Activated CD4-positive, alpha-beta T cell treated with anti-CD3 and anti-CD28 coated beads, Interleukin-2, amount 10 ng/mL, durations not matched to agents 24 days and 14 days (primary cell): ENCODE results near the gene ATF5. TPM values are rescaled to one million over a fixed set of nuclear protein-coding genes. Genes with fewer than 3 reads are reported as not detected.

ENCODE experiments used
- DNase-seq: peaks from one replicate; pipeline ENCODE4 v3.0.0; 2022
- H3K27ac Mint-ChIP-seq: one replicate; pipeline ENCODE4 v1.8.0; 2022; ENCODE audit warnings: mild to moderate bottlenecking, mixed read lengths
- H3K27me3 Mint-ChIP-seq: one replicate; pipeline ENCODE4 v1.8.0; 2022; ENCODE audit warnings: mixed read lengths
- H3K36me3 Mint-ChIP-seq: one replicate; pipeline ENCODE4 v1.8.0; 2022; ENCODE audit warnings: low read depth, mild to moderate bottlenecking, mixed read lengths
- H3K4me1 Mint-ChIP-seq: one replicate; pipeline ENCODE4 v1.8.0; 2021; ENCODE audit warnings: mixed read lengths
- H3K4me3 Mint-ChIP-seq: one replicate; pipeline ENCODE4 v1.8.0; 2022; ENCODE audit warnings: mild to moderate bottlenecking, moderate library complexity, mixed read lengths
- H3K9me3 Mint-ChIP-seq: one replicate; pipeline ENCODE4 v1.8.0; 2021; ENCODE audit warnings: mixed read lengths
- intact Hi-C: fragments of 100-400 bp; cut with micrococcal nuclease; formaldehyde crosslinking; loops from one replicate; pipeline ENCODE4 v1.15.1; 2023
- total RNA-seq: library from RNA; stranded (reverse); gene quantifications from 2 replicates; pipeline ENCODE4 v1.2.3, GENCODE V29; 2022

Gene ATF5
- total RNA-seq: 44.3 and 45.5 TPM in 2 replicates

GRCh38 chr19:49929121-49929610 is at the start of gene ATF5, which contains the start of gene NUP62:
TSS of gene ATF5 (plus strand) at chr19:49929205. CDS start at chr19:49930851, 1,646 bp downstream.
TSS of gene NUP62 (minus strand) at chr19:49929504. CDS start at chr19:49909807, 19,697 bp downstream.
- Mint-ChIP-seq H3K4me1 (peaks cover 56% of the 10 kb centered on the region), H3K36me3 (peaks cover 73% of the 10 kb centered on the region), H3K9me3 (peaks cover 4% of the 10 kb centered on the region), H3K27ac (peak within 1 kb of the TSS; percentile 100), H3K4me3 (peak within 1 kb of the TSS; percentile 97), H3K27me3 (peaks cover 3% of the 10 kb centered on the region)
- peak; percentile 98 for DNase-seq
- intact Hi-C loops: loop anchor here (1.0 to 5.0 kb wide), 5 partner anchors 18 to 337 kb away; partner anchors contain the start of genes AKT1S1, PRMT1, PRR12 and TBC1D17

- Mint-ChIP-seq H3K36me3 (peaks cover 39% of the 10 kb centered on the region), H3K9me3 (no peaks in the 10 kb centered on the region), H3K27me3 (no peaks in the 10 kb centered on the region), H3K4me3 (no peak overlapping the region), H3K27ac (no peak overlapping the region), H3K4me1 (peaks cover 21% of the 10 kb centered on the region)
- peak; percentile 74 for DNase-seq
- intact Hi-C loops: loop anchor here (5.0 to 10.0 kb wide), 2 partner anchors 105 to 1242 kb away; partner anchors contain the start of gene DBP
These were observed 49.6 kb upstream of the ATF5 start for GRCh38 chr19:49879243-49879963.

GRCh38 chr19:49880162-49880869 is 48.7 kb upstream of the ATF5 start:
- Mint-ChIP-seq H3K36me3 (peaks cover 47% of the 10 kb centered on the region), H3K9me3 (no peaks in the 10 kb centered on the region), H3K4me3 (no peak overlapping the region), H3K4me1 (peaks cover 18% of the 10 kb centered on the region), H3K27ac (no peak overlapping the region), H3K27me3 (no peaks in the 10 kb centered on the region)
- intact Hi-C loops: no loop called here
- DNase-seq: no peak

GRCh38 chr19:49881186-49881585 is 47.8 kb upstream of the ATF5 start:
- Mint-ChIP-seq H3K4me1 (peaks cover 12% of the 10 kb centered on the region), H3K27me3 (no peaks in the 10 kb centered on the region), H3K4me3 (no peak overlapping the region), H3K27ac (no peak overlapping the region), H3K9me3 (no peaks in the 10 kb centered on the region), H3K36me3 (peaks cover 50% of the 10 kb centered on the region)
- intact Hi-C loops: no loop called here
- DNase-seq: no peak

GRCh38 chr19:49881672-49882394 is 47.2 kb upstream of the ATF5 start:
- Mint-ChIP-seq H3K9me3 (no peaks in the 10 kb centered on the region), H3K36me3 (peaks cover 54% of the 10 kb centered on the region), H3K4me1 (peaks cover 12% of the 10 kb centered on the region), H3K27ac (no peak overlapping the region), H3K27me3 (no peaks in the 10 kb centered on the region), H3K4me3 (no peak overlapping the region)
- intact Hi-C loops: no loop called here
- DNase-seq: no peak

GRCh38 chr19:49882643-49883042 is 46.4 kb upstream of the ATF5 start:
- intact Hi-C loops: no loop called here
- peaks cover 54% of the 10 kb centered on the region for H3K36me3 Mint-ChIP-seq
- H3K9me3 Mint-ChIP-seq: no peaks in the 10 kb centered on the region
- H3K4me1 Mint-ChIP-seq: peaks cover 12% of the 10 kb centered on the region
- no peak overlapping the region for H3K4me3 Mint-ChIP-seq
- no peaks in the 10 kb centered on the region for H3K27me3 Mint-ChIP-seq
- DNase-seq: no peak
- H3K27ac Mint-ChIP-seq: no peak overlapping the region

- Mint-ChIP-seq H3K27me3 (no peaks in the 10 kb centered on the region), H3K27ac (peak overlapping the region; percentile 56)
These were observed 45.9 kb upstream of the ATF5 start for GRCh38 chr19:49883094-49883493.

GRCh38 chr19:49884109-49884508 is 44.9 kb upstream of the ATF5 start:
- no peak overlapping the region for H3K27ac Mint-ChIP-seq
- H3K27me3 Mint-ChIP-seq: no peaks in the 10 kb centered on the region
- H3K4me3 Mint-ChIP-seq: no peak overlapping the region
- peaks cover 56% of the 10 kb centered on the region for H3K36me3 Mint-ChIP-seq
- DNase-seq: no peak
- H3K9me3 Mint-ChIP-seq: no peaks in the 10 kb centered on the region
- intact Hi-C loops: no loop called here
- peaks cover 1% of the 10 kb centered on the region for H3K4me1 Mint-ChIP-seq

More at GRCh38 chr19:49883094-49883493, 45.9 kb upstream of the ATF5 start:
- intact Hi-C loops: no loop called here
- DNase-seq: no peak
- Mint-ChIP-seq H3K36me3 (peaks cover 54% of the 10 kb centered on the region), H3K9me3 (no peaks in the 10 kb centered on the region), H3K4me1 (peaks cover 10% of the 10 kb centered on the region), H3K4me3 (no peak overlapping the region)

- Mint-ChIP-seq H3K4me3 (no peak overlapping the region), H3K36me3 (peaks cover 59% of the 10 kb centered on the region), H3K4me1 (peaks cover 2% of the 10 kb centered on the region), H3K27me3 (no peaks in the 10 kb centered on the region), H3K9me3 (no peaks in the 10 kb centered on the region), H3K27ac (no peak overlapping the region)
- intact Hi-C loops: no loop called here
- no peak for DNase-seq
These were observed 44.2 kb upstream of the ATF5 start for GRCh38 chr19:49884760-49885159.

- H3K4me1 Mint-ChIP-seq: peaks cover 11% of the 10 kb centered on the region
- DNase-seq: no peak
- peaks cover 48% of the 10 kb centered on the region for H3K36me3 Mint-ChIP-seq
- H3K4me3 Mint-ChIP-seq: no peak overlapping the region
- no peaks in the 10 kb centered on the region for H3K27me3 Mint-ChIP-seq
- H3K9me3 Mint-ChIP-seq: no peaks in the 10 kb centered on the region
- H3K27ac Mint-ChIP-seq: no peak overlapping the region
- intact Hi-C loops: no loop called here
These were observed 41.9 kb upstream of the ATF5 start for GRCh38 chr19:49887037-49887664.

GRCh38 chr19:49887665-49888509 is 41.1 kb upstream of the ATF5 start:
- Mint-ChIP-seq H3K27ac (no peak overlapping the region), H3K4me1 (peaks cover 17% of the 10 kb centered on the region), H3K27me3 (no peaks in the 10 kb centered on the region), H3K36me3 (peaks cover 49% of the 10 kb centered on the region), H3K9me3 (no peaks in the 10 kb centered on the region), H3K4me3 (no peak overlapping the region)
- DNase-seq: no peak
- intact Hi-C loops: no loop called here

- H3K36me3 Mint-ChIP-seq: peaks cover 47% of the 10 kb centered on the region
- no peaks in the 10 kb centered on the region for H3K27me3 Mint-ChIP-seq
- intact Hi-C loops: no loop called here
- H3K4me3 Mint-ChIP-seq: peak overlapping the region; percentile 21
- H3K9me3 Mint-ChIP-seq: no peaks in the 10 kb centered on the region
- H3K4me1 Mint-ChIP-seq: peaks cover 21% of the 10 kb centered on the region
- H3K27ac Mint-ChIP-seq: no peak overlapping the region
- no peak for DNase-seq
These were observed 40.5 kb upstream of the ATF5 start for GRCh38 chr19:49888510-49888824.
